Keratinocyte (primary cell): Measurements from ENCODE around the gene RASGEF1C.

Experiments
- EZH2 ChIP-seq: IDR thresholded peaks from one replicate; pipeline ENCODE4 v1.6.1; 2012; ENCODE audit warnings: inconsistent platforms, mild to moderate bottlenecking, low read length, moderate library complexity
- TF ChIP-seq, protein P1 (sequence below), 3 experiments: IDR thresholded peaks in 1 of 3; conservative IDR thresholded peaks in 1 of 3; optimal IDR thresholded peaks in 1 of 3; 2 replicates in 2 of 3; 3 replicates in 1 of 3; pipeline versions ENCODE3 to v1.5.1; 2011; ENCODE audit warnings: low read length in 3 of 3, mild to moderate bottlenecking in 3 of 3, moderate library complexity in 2 of 3, control low read depth in 1 of 3, inconsistent platforms in 1 of 3; ENCODE audit not compliant: insufficient read depth in 2 of 3; ENCODE audit errors: extremely low read depth in 1 of 3

- TF ChIP-seq, protein P1, sequence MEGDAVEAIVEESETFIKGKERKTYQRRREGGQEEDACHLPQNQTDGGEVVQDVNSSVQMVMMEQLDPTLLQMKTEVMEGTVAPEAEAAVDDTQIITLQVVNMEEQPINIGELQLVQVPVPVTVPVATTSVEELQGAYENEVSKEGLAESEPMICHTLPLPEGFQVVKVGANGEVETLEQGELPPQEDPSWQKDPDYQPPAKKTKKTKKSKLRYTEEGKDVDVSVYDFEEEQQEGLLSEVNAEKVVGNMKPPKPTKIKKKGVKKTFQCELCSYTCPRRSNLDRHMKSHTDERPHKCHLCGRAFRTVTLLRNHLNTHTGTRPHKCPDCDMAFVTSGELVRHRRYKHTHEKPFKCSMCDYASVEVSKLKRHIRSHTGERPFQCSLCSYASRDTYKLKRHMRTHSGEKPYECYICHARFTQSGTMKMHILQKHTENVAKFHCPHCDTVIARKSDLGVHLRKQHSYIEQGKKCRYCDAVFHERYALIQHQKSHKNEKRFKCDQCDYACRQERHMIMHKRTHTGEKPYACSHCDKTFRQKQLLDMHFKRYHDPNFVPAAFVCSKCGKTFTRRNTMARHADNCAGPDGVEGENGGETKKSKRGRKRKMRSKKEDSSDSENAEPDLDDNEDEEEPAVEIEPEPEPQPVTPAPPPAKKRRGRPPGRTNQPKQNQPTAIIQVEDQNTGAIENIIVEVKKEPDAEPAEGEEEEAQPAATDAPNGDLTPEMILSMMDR (optimal IDR thresholded peaks at IDR 0.05 in 1 of 3, IDR thresholded peaks at IDR 0.05 in 1 of 3, conservative IDR thresholded peaks at IDR 0.05 in 1 of 3; ENCODE audit: extremely low read depth in 1 of 3, insufficient read depth in 2 of 3, low read length in 3 of 3) = no peak
- TF ChIP-seq EZH2 = no peak
Observed at GRCh38 chr5:180096616-180097015, 112.4 kb downstream of the RASGEF1C start.
